K562 (cell line): Measurements from ENCODE around the gene ABHD12. TPM values are rescaled to one million over a fixed set of nuclear protein-coding genes. Genes with fewer than 3 reads are reported as not detected.

Experiments
- ATAC-seq: fragments of 200-7000 bp; cut with Tn5 transposase; 3 replicates; pipeline ENCODE4 v1.9.1; 2020; ENCODE audit warnings: moderate library complexity
- BruUV-seq: library from RNA; stranded (reverse); fragments of 400-500 nt; replicated peaks from 2 replicates; lab custom pipeline; 2021; lab: Mats Ljungman, UMichigan
- CTCF ChIA-PET: fragments of 300-600 bp; formaldehyde crosslinking; extraction: SDS; loops from one replicate; lab custom pipeline; 2021; ENCODE audit warnings: low intra/inter-chr PET ratio; lab: Yijun Ruan, JAX
- POLR2A ChIA-PET: fragments of 300-600, 350-650 bp; sonication (Branson Sonifier 250); formaldehyde crosslinking; extraction: SDS; loops from one replicate; lab custom pipeline; 2021; ENCODE audit warnings: antibody characterized with exemption, inconsistent platforms; lab: Yijun Ruan, JAX
- DNase-seq, 4 experiments: peaks; one replicate each; pipeline versions ENCODE4 v3.0.0 to v3.0.0-alpha.2; 2011 to 2018; ENCODE audit warnings: low spot score in 3 of 4, mixed read lengths in 3 of 4; ENCODE audit errors: extremely low read depth in 1 of 4
- FAIRE-seq: peaks from 2 replicates; lab custom pipeline; 2011; peaks lifted over from hg19 to GRCh38; lab: Jason Lieb, UNC
- H2AFZ ChIP-seq: 2 replicates; pipeline ENCODE4 v1.6.0; 2011; ENCODE audit warnings: low read depth, low read length, control low read depth, inconsistent platforms
- H3K27ac ChIP-seq: fragments of 200-600 bp; 3 replicates; pipeline ENCODE4 v1.8.0; 2011; ENCODE audit warnings: low read depth, mild to moderate bottlenecking, control low read depth, inconsistent platforms, low read length, moderate library complexity, mixed read lengths; ENCODE audit errors: extremely low read depth
- H3K27me3 ChIP-seq, 2 experiments: fragments of 300-600 bp in 1 of 2; 2 replicates in 1 of 2; 3 replicates in 1 of 2; pipeline versions ENCODE4 v1.6.0 to v1.8.0; 2011; ENCODE audit warnings: inconsistent platforms in 2 of 2, low read length in 2 of 2, mild to moderate bottlenecking in 1 of 2, mixed read lengths in 1 of 2, moderate library complexity in 1 of 2; ENCODE audit not compliant: control insufficient read depth in 2 of 2, insufficient read depth in 2 of 2
- H3K36me3 ChIP-seq: fragments of 300-600 bp; 3 replicates; pipeline ENCODE4 v1.8.0; 2011; ENCODE audit warnings: mild to moderate bottlenecking, low read length, inconsistent platforms; ENCODE audit not compliant: control insufficient read depth, insufficient read depth
- H3K4me1 ChIP-seq, 2 experiments: fragments of 200-600 bp in 1 of 2; replicated peaks in 1 of 2; 2 replicates in 1 of 2; 3 replicates in 1 of 2; pipeline versions ENCODE4 v1.5.1 to v1.8.0; 2011; ENCODE audit warnings: inconsistent platforms in 2 of 2, low read length in 2 of 2, mild to moderate bottlenecking in 1 of 2, mixed read lengths in 1 of 2, moderate library complexity in 1 of 2; ENCODE audit not compliant: control insufficient read depth in 2 of 2, insufficient read depth in 2 of 2
- H3K4me2 ChIP-seq: 2 replicates; pipeline ENCODE4 v1.6.1; 2011; ENCODE audit warnings: low read length, control low read depth, inconsistent platforms, mixed read lengths; ENCODE audit not compliant: insufficient read depth
- H3K4me3 ChIP-seq: fragments of 200-600 bp; sonication (generic), shearing (Covaris generic); 2 replicates; pipeline ENCODE4 v1.5.1; 2016; ENCODE audit warnings: control low read depth, inconsistent platforms
- H3K79me2 ChIP-seq: fragments of 200-600 bp; 3 replicates; pipeline ENCODE4 v1.8.0; 2011; ENCODE audit warnings: low read length, inconsistent platforms; ENCODE audit not compliant: control insufficient read depth, insufficient read depth
- H3K9ac ChIP-seq, 2 experiments: 2 replicates each; pipeline versions ENCODE4 v1.6.0 to v1.6.1; 2011; ENCODE audit warnings: low read depth in 2 of 2, low read length in 2 of 2, control low read depth in 1 of 2, inconsistent platforms in 1 of 2, mild to moderate bottlenecking in 1 of 2, mixed read lengths in 1 of 2; ENCODE audit not compliant: insufficient read depth in 1 of 2
- H3K9me1 ChIP-seq: one replicate; pipeline ENCODE4 v1.6.0; 2011; ENCODE audit warnings: inconsistent platforms, mild to moderate bottlenecking, low read length, moderate library complexity; ENCODE audit not compliant: control insufficient read depth, insufficient read depth
- H3K9me3 ChIP-seq: replicated peaks from 2 replicates; pipeline ENCODE4 v1.5.1; 2011; ENCODE audit warnings: low read depth, low read length, inconsistent platforms; ENCODE audit not compliant: control insufficient read depth, insufficient read depth
- H4K20me1 ChIP-seq: replicated peaks from 2 replicates; pipeline ENCODE4 v1.6.1; 2011; ENCODE audit warnings: low read length, inconsistent platforms, mixed read lengths; ENCODE audit not compliant: control insufficient read depth, insufficient read depth
- EGR1 ChIP-seq: fragments of 450-650 bp; conservative IDR thresholded peaks from 2 replicates; pipeline ENCODE4 v1.6.1; 2017; ENCODE audit warnings: mild to moderate bottlenecking
- SPI1 ChIP-seq: IDR thresholded peaks from 2 replicates; pipeline ENCODE4 v1.6.1; 2011; ENCODE audit warnings: low read depth, low read length, control low read depth, borderline replicate concordance
- TCF7L2 ChIP-seq: fragments of 150-350 bp; IDR thresholded peaks from 2 replicates; pipeline ENCODE4 v1.6.1; 2016; ENCODE audit warnings: low read depth, mild to moderate bottlenecking, low read length, moderate library complexity
- WGBS: fragments of 100-300 bp; shearing (Covaris generic); methylation state at CpG from one replicate; pipeline ENCODE4 v1.1.6; 2016; ENCODE audit warnings: low coverage, mixed read lengths; ENCODE audit not compliant: insufficient coverage; ENCODE audit errors: missing lambda C conversion rate; 5-methylcytosine and 5-hydroxymethylcytosine counted together
- in situ Hi-C: fragments of 300-500 bp; cut with MboI; formaldehyde crosslinking; loops from 4 replicates; pipeline ENCODE4 v1.15.0; 2018; ENCODE audit warnings: inconsistent platforms, mixed read lengths
- intact Hi-C: fragments of 100-400 bp; cut with micrococcal nuclease; formaldehyde crosslinking; loops from 2 replicates; pipeline ENCODE4 v1.14.2; 2022
- polyA plus RNA-seq, 8 experiments: library from polyadenylated mRNA; depleted of rRNA in 4 of 8; stranded (reverse) in 5 of 8; unstranded in 3 of 8; fragments of >200 nt; fragmentation: Nextera tagmentation in 2 of 8; fragmentation: Illumina TruSeq in 1 of 8; extraction: Ambion mirVana in 2 of 8; extraction: Trizol in 1 of 8; gene quantifications; 2 replicates each; pipeline versions ENCODE4 v1.2.1 to v1.2.3, GENCODE V29; 2011 to 2014; ENCODE audit warnings: inconsistent platforms in 1 of 8, missing spikeins in 1 of 8
- total RNA-seq, 7 experiments: library from RNA; depleted of rRNA in 6 of 7; stranded (reverse); fragments of >200 nt in 6 of 7; fragmentation: Illumina TruSeq in 2 of 7; extraction: Trizol in 2 of 7; gene quantifications; 2 replicates each; pipeline versions ENCODE4 v1.2.1 to v1.2.3, GENCODE V29; 2011 to 2021; ENCODE audit warnings: low replicate concordance in 1 of 7
- TF ChIP-seq, protein P1 (sequence below): fragments of 250-450 bp; sonication (Bioruptor Pico); IDR thresholded peaks from 2 replicates; pipeline ENCODE4 v1.4.0; 2020; ENCODE audit warnings: borderline replicate concordance

Gene ABHD12
- total and polyA plus RNA-seq, 9 of the 15 experiments (the other 6 are each of a cell fraction or from before 2014, with no cell fraction given), result 0.65 to 15.6 (median 9.1) TPM

DNA sequence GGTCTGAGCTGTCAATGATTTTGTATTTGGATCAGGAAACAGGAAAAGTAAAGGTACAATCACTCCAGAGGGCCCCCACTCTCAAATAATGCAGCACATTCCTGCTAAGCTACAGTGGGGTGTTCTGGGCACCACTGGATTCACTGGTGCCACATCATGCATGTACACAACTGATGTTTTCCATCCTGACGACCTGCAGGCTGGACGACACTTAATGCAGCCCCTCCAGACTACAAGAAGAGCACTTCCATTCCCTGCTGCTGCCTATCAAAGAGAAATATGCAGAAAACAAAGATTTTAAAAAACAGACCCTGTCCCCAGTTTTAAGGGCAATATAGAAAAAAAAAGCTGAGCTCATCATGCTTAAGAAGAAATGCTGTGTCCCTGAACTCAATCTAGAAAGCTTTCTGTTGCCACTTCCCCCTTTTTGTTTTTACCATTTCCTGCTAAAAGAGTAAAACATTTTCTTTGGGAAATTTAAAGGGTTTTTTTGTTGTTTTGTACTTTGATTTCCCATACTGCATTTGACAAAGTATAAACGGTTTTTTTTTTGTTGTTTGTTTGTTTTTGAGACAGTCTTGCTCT is 35.5 kb downstream of the ABHD12 start:
- ATAC-seq, result no peak
- no TSS peak for BruUV-seq
- WGBS, result 50% methylated on average over 3 of the region's 3 CpGs

More for the DNA sequence above, 35.5 kb downstream of the ABHD12 start:
- ChIA-PET POLR2A (interaction anchor here (0.7 kb wide), 1 partner anchor 251 kb away, joined by 3 read pairs; no protein-coding TSS in a partner anchor), CTCF (no interaction called here)
- in situ Hi-C loops (no loop called here), intact Hi-C loops (no loop called here)
- peaks cover 0 to 4% of the 10 kb centered on the region in 2 experiments; a peak in 3 of 5 replicates for H3K4me1 ChIP-seq
- H3K4me3 ChIP-seq, result no peak overlapping the region
- no peak for FAIRE-seq
- H3K79me2 ChIP-seq, result 0 out of 3 replicates have a peak, but pooled peaks cover 3% of the 10 kb centered on the region
- TF ChIP-seq, protein P1, sequence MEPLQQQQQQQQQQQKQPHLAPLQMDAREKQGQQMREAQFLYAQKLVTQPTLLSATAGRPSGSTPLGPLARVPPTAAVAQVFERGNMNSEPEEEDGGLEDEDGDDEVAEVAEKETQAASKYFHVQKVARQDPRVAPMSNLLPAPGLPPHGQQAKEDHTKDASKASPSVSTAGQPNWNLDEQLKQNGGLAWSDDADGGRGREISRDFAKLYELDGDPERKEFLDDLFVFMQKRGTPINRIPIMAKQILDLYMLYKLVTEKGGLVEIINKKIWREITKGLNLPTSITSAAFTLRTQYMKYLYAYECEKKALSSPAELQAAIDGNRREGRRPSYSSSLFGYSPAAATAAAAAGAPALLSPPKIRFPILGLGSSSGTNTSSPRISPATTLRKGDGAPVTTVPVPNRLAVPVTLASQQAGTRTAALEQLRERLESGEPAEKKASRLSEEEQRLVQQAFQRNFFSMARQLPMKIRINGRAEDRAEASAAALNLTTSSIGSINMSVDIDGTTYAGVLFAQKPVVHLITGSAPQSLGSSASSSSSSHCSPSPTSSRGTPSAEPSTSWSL (CRISPR knock-in tag), result no peak
- TF ChIP-seq TCF7L2 (no peak), SPI1 (0 out of 2 replicates have a peak, but pooled peaks have one; percentile 18), EGR1 (no peak)
- H3K9me1 ChIP-seq, result no peaks in the 10 kb centered on the region
- no peaks in the 10 kb centered on the region for H3K9me3 ChIP-seq
- no peaks in the 10 kb centered on the region for H4K20me1 ChIP-seq
- no peak overlapping the region for H3K27ac ChIP-seq
- H2AFZ ChIP-seq, result no peak overlapping the region
- H3K27me3 ChIP-seq, result no peaks in the 10 kb centered on the region
- no peak for DNase-seq
- no peaks in the 10 kb centered on the region for H3K36me3 ChIP-seq
- no peak overlapping the region for H3K9ac ChIP-seq
- H3K4me2 ChIP-seq, result no peak overlapping the region
